HG03575 (cell line): ENCODE data around the gene MYBPH.

Source experiments
- ATAC-seq: cut with Tn5 transposase; IDR thresholded peaks from one replicate; pipeline ENCODE4 v1.9.1; 2021; ENCODE audit not compliant: unreplicated experiment, insufficient number of reproducible peaks, low FRiP score; ENCODE audit errors: extremely low read depth

MYBPH gene

GRCh38 chr1:203170625-203171330, 4.8 kb downstream of the MYBPH start:
- no peak for ATAC-seq

DNA sequence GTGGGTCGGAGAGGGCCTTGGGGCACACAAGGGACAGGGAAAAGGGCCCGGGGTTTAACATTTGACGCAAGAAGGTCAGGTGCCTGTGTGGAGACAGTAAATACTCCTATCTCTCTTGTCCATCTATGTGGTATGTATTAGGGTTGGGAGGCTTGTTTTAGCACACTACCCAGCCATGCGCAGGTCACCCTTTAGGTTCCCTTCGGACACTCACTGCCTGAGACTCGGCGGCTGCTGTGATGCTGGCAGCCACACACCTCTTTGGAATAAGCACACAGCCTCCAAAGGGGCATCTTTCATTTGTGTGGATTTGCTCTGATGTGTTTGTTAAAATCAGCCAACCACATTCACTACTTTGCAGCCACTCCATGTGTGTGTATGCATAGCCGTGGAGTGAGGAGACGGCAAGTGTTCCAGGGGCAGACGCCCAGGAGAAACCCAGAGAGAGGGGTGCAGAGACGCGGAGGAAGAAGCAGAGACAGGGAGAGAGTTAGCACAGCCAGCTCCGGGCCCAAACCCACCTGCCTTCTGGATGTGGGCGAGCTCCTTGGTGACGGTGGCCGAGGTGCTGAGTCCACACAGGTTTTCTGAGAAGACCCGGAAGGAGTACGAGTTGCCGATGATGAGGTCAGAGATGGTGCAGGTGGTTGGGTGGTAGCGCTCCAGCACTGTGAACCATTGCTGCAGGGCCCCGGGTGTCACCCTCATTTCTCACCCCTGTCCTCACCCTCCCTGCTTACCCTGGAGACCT, 5.7 kb downstream of the MYBPH start:
- no peak for ATAC-seq

DNA sequence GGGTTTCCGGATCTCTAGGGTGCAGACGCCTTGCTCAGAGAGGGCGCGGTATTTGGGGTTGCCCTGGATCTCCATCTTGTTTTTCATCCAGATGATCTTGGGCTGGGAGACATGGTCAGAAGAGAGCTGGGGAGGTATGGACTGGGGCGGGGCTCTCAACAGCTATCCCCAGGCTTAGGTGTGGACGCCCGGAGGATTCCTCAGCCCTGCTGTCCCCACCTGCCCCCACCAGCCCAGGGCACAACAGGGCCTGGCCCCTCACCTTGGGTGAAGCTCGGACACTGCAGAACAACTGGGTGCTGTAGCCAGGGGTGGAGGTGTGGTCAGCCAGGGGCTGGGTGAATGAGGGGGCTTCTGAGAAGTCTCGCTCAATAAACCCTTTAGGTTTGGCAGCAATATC, 6.6 kb downstream of the MYBPH start:
- ATAC-seq: no peak

DNA sequence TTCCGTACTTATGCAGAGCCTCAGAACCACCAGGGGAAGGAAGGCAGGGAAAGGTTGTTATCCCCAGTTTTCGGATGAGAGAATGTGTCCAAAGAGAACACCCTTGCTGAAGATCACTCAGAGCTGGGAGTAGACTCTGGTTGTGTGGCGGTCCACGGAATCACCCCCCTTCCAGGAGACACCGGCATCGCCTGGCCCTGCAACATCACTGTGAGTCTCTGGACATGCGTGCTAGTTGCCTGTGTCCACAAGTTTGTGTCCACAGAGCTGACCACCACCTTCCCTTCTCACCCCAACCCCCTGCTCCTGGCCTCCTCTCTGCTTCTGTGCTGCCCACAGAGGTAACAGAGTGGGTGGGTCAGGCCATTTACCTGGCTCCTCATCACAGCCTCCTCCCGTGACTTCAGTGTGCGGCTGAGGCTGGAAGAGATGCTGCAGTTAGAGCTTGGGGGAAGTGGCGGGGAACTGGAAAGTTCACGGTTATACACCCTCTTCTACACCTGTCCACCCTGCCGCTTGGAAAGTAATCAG, 7.3 kb downstream of the MYBPH start:
- ATAC-seq: no peak

GRCh38 chr1:203167913-203168200, 7.8 kb downstream of the MYBPH start:
- ATAC-seq: no peak

DNA sequence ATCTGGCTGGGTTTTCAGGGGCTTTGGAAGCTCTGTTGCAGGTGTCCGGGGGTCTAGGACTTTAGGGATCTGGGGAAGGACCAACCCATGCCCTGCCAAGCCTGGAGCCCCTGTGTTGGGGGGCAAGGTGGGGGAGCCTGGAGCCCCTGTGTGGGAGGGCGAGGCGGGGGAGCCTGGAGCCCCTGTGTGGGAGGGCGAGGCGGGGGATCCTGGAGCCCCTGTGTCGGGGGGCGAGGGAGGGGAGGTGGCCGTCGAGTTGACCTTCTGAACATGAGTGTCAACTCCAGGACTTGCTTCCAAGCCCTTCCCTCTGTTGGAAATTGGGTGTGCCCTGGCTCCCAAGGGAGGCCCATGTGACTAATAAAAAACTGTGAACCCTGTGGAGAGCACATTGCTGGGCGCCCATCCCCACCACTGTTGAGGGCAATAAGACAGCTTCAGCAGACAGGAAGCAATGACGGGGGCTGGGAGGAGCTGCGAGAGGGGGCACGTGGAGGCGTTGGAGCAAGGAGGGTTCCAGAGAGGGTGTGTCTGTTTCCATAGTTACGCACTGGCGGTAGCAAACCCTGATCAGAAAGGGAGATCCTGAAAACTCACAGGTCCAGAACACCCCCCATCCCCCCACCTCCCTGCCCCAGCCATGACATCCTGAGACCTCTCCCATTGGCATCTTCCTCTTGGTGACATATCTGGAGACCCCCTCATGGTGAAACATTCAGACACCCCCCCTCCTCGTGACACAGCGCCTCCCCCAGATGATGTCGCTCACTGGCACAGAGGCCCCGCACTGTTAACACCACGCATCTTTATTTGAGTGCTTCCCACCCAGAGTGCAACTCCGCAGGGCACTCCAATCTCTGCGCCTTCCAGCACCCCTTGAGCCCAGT, 8.4 kb downstream of the MYBPH start:
- no peak for ATAC-seq

DNA sequence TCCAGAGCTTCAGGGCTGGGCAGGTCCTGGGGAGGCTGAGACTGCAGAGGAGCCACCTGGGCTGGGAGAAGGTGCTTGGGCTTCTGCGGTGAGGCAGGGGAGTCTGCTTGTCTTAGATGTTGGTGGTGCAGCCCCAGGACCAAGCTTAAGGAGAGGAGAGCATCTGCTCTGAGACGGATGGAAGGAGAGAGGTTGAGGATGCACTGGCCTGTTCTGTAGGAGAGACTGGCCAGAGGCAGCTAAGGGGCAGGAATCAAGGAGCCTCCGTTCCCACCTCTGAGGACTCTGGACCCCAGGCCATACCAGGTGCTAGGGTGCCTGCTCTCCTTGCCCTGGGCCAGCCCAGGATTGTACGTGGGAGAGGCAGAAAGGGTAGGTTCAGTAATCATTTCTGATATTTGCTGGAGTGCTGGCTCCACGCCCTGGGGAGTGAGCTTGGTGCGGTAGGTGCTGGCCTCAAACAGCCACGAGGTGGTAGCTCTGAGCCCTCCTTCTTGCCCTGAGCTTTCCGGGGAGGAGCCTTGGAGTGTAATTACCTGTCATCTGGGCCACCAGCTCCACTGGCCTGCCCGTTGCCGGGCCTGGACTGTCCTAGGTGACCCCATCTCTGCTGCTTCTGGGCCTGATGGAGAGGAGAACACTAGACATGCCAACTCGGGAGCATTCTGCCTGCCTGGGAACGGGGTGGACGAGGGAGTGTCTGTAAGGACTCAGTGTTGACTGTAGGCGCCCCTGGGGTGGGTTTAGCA, 9.3 kb downstream of the MYBPH start:
- ATAC-seq: no peak

- ATAC-seq: no peak
These were observed 9.8 kb downstream of the MYBPH start for GRCh38 chr1:203165800-203166161.

- no peak for ATAC-seq
These were observed 10.4 kb downstream of the MYBPH start for GRCh38 chr1:203165101-203165799.

DNA sequence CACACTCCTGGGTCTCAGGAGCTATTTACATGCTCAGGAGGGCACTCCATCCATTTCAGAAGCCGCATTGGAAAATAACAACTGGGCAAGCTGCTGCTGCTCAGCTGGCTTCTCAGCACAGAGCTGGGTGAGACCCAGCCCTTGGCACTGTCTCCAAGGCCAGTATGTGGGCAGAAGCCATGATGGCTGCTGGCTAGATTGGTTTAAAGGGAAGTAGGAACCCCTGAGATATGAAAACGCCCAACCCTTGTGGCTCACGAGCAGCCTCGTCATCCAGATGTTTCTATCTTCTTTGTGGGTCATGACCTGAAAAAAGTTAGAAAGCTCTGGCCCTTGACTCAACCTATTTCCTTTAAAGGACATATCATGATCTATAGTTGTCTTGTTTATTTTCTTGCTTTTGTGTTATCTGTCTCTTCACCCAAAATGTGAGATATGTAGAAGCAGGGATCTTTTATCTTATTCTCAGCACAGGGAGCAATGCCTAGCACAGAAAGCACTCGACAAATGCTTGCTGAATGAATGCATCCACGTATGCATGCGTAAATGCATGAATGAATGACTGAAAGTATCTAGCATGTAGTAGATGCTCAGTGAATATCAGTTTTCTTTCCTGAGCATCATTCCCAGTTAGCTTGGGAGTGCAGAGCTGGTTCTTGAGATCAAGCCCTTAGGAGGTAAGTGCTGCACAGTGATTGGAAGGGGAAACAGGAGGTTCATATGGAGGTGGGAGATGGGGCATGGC, 11.6 kb downstream of the MYBPH start:
- ATAC-seq: no peak

DNA sequence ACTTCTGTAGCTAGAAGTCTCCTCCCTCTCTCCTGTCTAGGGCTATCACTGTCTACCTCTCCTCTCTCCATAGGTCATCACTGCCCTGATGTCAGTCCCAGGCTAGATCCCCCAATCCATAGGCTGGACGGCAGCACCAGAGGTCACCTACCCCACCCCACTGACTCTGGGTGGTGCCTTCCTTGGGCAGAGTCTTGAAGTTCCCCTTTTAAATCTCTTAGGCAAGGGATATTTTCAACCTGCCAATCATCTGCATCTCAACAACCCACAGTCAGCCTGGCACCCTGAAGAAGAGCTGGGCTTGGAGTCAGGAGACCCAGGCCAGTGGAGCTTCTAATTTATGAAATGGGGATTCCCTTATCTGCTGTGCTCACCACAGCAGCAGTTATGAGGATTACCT, 13.2 kb downstream of the MYBPH start:
- ATAC-seq: no peak

- ATAC-seq: no peak
These were observed 13.9 kb downstream of the MYBPH start for GRCh38 chr1:203161703-203162102.

GRCh38 chr1:203161175-203161574, 14.5 kb downstream of the MYBPH start:
- no peak for ATAC-seq

GRCh38 chr1:203159844-203160243, 15.8 kb downstream of the MYBPH start:
- no peak for ATAC-seq

DNA sequence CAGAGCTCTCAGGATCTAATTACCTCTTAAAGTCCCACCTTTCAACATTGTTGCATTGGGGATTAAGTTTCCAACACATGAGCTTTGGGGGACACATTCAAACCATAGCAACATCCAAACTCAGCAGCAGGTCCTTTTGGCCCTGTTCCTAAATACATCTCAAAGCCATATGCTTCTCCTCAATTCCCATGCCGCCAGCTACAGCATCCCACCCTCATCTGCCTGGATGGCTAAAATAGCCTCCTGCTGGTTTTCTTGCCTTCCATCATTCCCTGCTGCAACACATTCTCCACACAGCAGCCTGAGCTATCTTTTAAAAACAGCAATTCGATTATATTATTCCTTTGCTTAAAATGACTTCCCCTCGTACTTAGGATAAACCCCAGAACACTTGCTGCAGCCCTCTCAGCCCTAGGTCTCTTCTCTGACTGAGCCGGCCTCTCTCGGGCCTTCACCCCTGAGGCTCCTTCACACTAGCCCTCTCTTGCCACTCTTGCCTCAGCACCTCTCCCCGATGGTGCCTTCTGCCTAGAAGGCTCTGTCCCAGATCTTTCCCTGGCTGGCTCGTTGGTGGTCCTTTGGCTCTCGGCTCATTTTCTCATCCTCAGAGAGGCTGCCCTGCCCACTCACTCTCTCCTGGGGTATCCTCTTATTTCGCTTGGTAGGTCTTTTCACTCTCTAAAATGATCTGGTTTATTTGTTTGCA, 16.5 kb downstream of the MYBPH start:
- no peak for ATAC-seq

DNA sequence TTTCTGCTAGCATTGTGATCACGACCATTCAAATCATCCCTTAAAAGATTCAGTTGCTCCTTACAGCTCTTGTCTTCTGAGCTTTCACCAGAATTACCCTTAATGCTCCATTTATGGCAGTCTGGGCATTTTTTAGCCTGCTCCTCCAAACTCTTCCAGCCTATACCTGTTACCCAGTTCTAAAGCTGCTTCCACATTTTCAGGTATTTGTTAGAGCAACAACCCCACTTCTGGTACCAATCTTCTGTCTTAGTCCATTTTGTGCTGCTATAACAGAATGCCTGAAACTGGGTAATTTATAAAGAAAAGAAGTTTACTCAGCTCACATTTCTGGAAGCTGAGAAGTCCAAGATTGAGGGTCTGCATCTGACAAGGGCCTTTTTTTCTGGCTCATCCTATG, 17.2 kb downstream of the MYBPH start:
- no peak for ATAC-seq

DNA sequence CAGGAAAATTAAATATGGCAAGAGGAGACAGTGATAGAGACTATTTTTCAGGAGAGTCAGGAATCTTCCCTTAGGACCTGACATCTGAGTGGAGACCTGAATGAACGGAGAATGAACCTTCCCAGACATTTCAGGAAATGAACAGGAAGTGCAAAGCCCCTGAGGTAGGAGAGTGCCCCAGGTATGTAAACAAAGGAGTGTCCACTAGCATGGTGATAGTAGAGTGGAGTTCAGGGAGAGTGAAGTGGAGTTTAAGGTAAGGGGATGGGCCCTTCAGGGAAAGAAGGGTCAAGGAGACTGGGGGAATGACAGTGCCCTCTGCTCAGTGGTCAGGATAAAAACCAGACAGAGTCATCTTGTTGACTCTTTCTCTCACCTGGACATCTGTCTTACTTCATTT, 19.3 kb downstream of the MYBPH start:
- ATAC-seq: no peak
